HFF-Myc (cell line): ENCODE results near the gene GPR87.

ENCODE experiments used
- DNase-seq: peaks from one replicate; pipeline ENCODE4 v3.0.0-alpha.2; 2011; ENCODE audit warnings: low read depth; ENCODE audit errors: extremely low read depth
- H3K4me3 ChIP-seq: replicated peaks from 2 replicates; pipeline ENCODE4 v1.5.1; 2011; ENCODE audit warnings: low read depth, mild to moderate bottlenecking, control low read depth, low read length
- CTCF ChIP-seq: IDR thresholded peaks from 2 replicates; pipeline ENCODE4 v1.5.1; 2012; ENCODE audit warnings: mild to moderate bottlenecking, low read depth, low read length, control low read depth; ENCODE audit errors: missing control alignments

The GPR87 gene

GRCh38 chr3:151259664-151260063 lies 57.0 kb downstream of the GPR87 start:
- no peak for DNase-seq
- no peak for TF ChIP-seq CTCF
- H3K4me3 ChIP-seq = no peak overlapping the region

- no peak overlapping the region for H3K4me3 ChIP-seq
- DNase-seq = no peak
- TF ChIP-seq CTCF = no peak
Measured at GRCh38 chr3:151256749-151257148, 59.9 kb downstream of the GPR87 start.

GRCh38 chr3:151248772-151249337 lies 67.8 kb downstream of the GPR87 start:
- TF ChIP-seq CTCF = no peak
- no peak for DNase-seq
- H3K4me3 ChIP-seq = no peak overlapping the region
